A549 treated with Hydrocortisone at 1 μM for 4 hours (cell line): ENCODE data around the gene THSD4. TPM values are rescaled to one million over a fixed set of nuclear protein-coding genes. Genes with fewer than 3 reads are reported as not detected.

Source experiments
- total RNA-seq: library from RNA; stranded (reverse); fragments of 200-300 nt; extraction: Qiagen RNA extraction; gene quantifications from 5 replicates; pipeline ENCODE4 v1.2.3, GENCODE V29; 2022

Gene THSD4
- 21.6 to 31.5 TPM (median 27.2 TPM) in 5 replicates for total RNA-seq

DNA sequence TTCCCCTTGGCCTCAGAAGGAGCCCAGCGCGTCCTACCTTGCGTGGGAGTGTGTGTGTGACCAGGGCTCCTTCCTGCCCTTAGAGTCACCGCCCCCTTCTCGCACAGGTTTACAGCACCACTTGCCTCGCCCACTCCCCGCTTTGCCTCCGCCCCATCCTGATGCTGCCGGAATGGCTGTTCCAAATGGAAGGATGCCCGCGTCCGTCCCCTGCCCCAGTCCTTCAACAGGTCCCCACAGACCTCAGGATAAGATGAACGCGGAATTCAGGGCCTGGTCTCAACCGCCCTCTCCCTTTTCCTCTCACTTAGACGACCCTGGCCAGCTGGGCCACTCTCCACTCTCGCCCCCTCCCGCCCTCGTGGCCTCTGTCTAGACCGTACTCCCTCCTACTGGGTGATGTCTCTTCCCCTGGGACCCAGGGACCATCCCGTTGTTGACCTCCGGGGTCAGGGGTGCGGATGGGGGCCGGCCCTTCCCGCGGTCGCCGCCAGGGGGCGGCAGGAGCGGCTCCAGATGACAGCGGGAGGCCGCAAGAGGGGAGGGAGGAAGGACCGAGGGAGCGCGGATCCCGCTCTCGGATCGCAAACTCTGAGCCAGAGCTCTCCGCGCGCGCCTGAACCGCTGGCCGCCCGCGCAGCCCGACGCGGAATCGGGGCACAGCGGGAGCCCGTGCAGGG, at the start of gene THSD4:
Gene THSD4, plus strand, starts transcription at position 585 of the 680 bp plus-strand sequence.

DNA sequence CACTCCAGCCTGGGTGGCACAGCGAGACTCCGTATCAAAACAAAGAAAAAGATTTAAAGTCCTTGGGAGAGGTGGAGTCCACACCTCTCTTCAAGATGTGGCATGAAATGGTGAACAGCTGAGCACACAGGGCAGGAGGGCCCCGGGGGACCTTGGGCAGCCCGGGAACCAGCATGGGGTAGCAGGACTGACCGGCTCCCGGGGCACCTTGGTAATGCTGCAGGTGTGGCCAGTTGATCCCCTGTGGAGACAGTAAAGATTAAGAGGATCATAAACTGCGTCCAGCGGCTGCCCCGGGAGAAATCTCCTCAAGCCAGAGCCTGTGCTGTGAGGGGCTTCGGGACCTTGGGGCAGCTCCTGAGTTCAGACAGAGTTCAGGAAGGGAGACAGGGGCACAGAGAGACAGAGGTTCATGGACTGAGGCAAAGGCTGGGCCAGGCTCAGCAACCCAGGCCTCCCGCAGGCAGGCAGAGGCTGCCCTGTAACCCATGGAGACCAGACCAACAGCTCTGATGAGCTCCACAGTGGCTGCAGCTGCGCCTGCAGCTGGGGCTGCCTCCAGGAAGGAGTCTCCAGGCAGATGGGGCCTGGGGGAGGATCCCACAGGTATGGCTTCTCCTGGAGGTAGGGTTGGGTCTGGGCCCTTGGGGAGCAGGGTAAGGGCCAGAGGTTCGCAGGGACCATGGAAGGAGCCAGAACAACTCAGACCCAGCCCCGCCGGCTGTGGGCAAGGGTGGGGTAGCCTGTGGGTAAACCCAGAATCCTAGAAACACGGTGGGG, 695.2 kb downstream of the THSD4 start, which contains the start of gene NR2E3:
Gene NR2E3, plus strand, starts transcription at position 299 of the 780 bp plus-strand sequence. Its CDS starts 190 bp downstream, at position 489.

Other genes with a start within 250 kb of the THSD4 start
- gene THAP10, start 223.0 kb upstream of the THSD4 start, total RNA-seq, result 3.9 to 5.4 TPM (median 4.7 TPM) in 5 replicates
- 3.8 to 5.3 TPM (median 5.0 TPM) in 5 replicates for gene LRRC49, start 222.6 kb upstream of the THSD4 start, total RNA-seq